Activated B cell treated with CpG ODN at 0.5 μM for 24 hours (primary cell): ENCODE measurements around the gene RGPD4. TPM values are rescaled to one million over a fixed set of nuclear protein-coding genes. Genes with fewer than 3 reads are reported as not detected.
"Not testable (repeated sequence)": the region's sequence is repeated elsewhere in the genome, so short reads cannot be mapped to it uniquely, and the experiment has no call there.

Experiments
- ATAC-seq: fragments of 200-7000 bp; cut with Tn5 transposase; one replicate; pipeline ENCODE4 v1.10.0; 2021; ENCODE audit warnings: low read depth, mild to moderate bottlenecking, moderate library complexity
- CTCF ChIA-PET: fragments of 350-600 bp; sonication (Branson Sonifier 250); formaldehyde crosslinking; loops from one replicate; lab custom pipeline; 2021; ENCODE audit warnings: antibody characterized with exemption; lab: Charles Lee
- POLR2A ChIA-PET: fragments of 350-600 bp; sonication (Branson Sonifier 250); formaldehyde crosslinking; loops from one replicate; lab custom pipeline; 2021; ENCODE audit warnings: antibody characterized with exemption; lab: Charles Lee
- DNase-seq: peaks from one replicate; pipeline ENCODE4 v3.0.0; 2022
- H3K27ac Mint-ChIP-seq: one replicate; pipeline ENCODE4 v1.8.0; 2020; ENCODE audit warnings: mixed read lengths
- H3K27me3 Mint-ChIP-seq: one replicate; pipeline ENCODE4 v1.8.0; 2021; ENCODE audit warnings: mixed read lengths
- H3K36me3 Mint-ChIP-seq: one replicate; pipeline ENCODE4 v1.8.0; 2021; ENCODE audit warnings: low read depth, mixed read lengths
- H3K4me1 Mint-ChIP-seq: one replicate; pipeline ENCODE4 v1.8.0; 2021; ENCODE audit warnings: mixed read lengths
- H3K4me3 Mint-ChIP-seq: one replicate; pipeline ENCODE4 v1.8.0; 2020; ENCODE audit warnings: mild to moderate bottlenecking, mixed read lengths
- H3K9me3 Mint-ChIP-seq: one replicate; pipeline ENCODE4 v1.8.0; 2020; ENCODE audit warnings: mixed read lengths
- CTCF ChIP-seq: fragments of 200-600 bp; IDR thresholded peaks from one replicate; pipeline ENCODE4 v1.8.0; 2022; ENCODE audit warnings: antibody characterized with exemption, mild to moderate bottlenecking
- intact Hi-C: fragments of 100-400 bp; cut with micrococcal nuclease; formaldehyde crosslinking; loops from one replicate; pipeline ENCODE4 v1.15.1; 2024
- total RNA-seq: library from RNA; stranded (reverse); gene quantifications from 2 replicates; pipeline ENCODE4 v1.2.3, GENCODE V29; 2022

Gene RGPD4
- total RNA-seq, 1 donor from 2014 or later, result 0.07 TPM

- H3K27me3 Mint-ChIP-seq, result no peaks in the 10 kb centered on the region
- no peak for TF ChIP-seq CTCF
- CTCF ChIA-PET, result no interaction called here
- no peaks in the 10 kb centered on the region for H3K9me3 Mint-ChIP-seq
- no peaks in the 10 kb centered on the region for H3K36me3 Mint-ChIP-seq
- H3K27ac Mint-ChIP-seq, result no peak overlapping the region
- POLR2A ChIA-PET, result no interaction called here
- DNase-seq (no peak), ATAC-seq (no peak)
- no peaks in the 10 kb centered on the region for H3K4me1 Mint-ChIP-seq
- H3K4me3 Mint-ChIP-seq, result no peak overlapping the region
- intact Hi-C loops, result no loop called here
Measured at GRCh38 chr2:107824451-107825205, 2.1 kb upstream of the RGPD4 start.

- H3K27me3 Mint-ChIP-seq, result no peaks in the 10 kb centered on the region
- no peaks in the 10 kb centered on the region for H3K4me1 Mint-ChIP-seq
- H3K4me3 Mint-ChIP-seq, result no peak overlapping the region
- no peaks in the 10 kb centered on the region for H3K9me3 Mint-ChIP-seq
- POLR2A ChIA-PET, result no interaction called here
- no peaks in the 10 kb centered on the region for H3K36me3 Mint-ChIP-seq
- no peak for DNase-seq
- intact Hi-C loops, result no loop called here
- H3K27ac Mint-ChIP-seq, result no peak overlapping the region
- TF ChIP-seq CTCF, result no peak
- CTCF ChIA-PET, result no interaction called here
- ATAC-seq, result no peak
Measured at GRCh38 chr2:107825206-107825563, 1.5 kb upstream of the RGPD4 start.

GRCh38 chr2:107829514-107829913 is 2.8 kb downstream of the RGPD4 start:
- H3K36me3 Mint-ChIP-seq, DNase-seq, ATAC-seq, H3K4me1 Mint-ChIP-seq, CTCF ChIA-PET, H3K27ac Mint-ChIP-seq, H3K4me3 Mint-ChIP-seq, H3K27me3 Mint-ChIP-seq, H3K9me3 Mint-ChIP-seq, POLR2A ChIA-PET, intact Hi-C loops: not testable (repeated sequence)

- DNase-seq, H3K9me3 Mint-ChIP-seq, H3K4me3 Mint-ChIP-seq, intact Hi-C loops, ATAC-seq, H3K27ac Mint-ChIP-seq, H3K36me3 Mint-ChIP-seq, H3K4me1 Mint-ChIP-seq, CTCF ChIA-PET, H3K27me3 Mint-ChIP-seq, POLR2A ChIA-PET: not testable (repeated sequence)
Measured at GRCh38 chr2:107833152-107833551, 6.5 kb downstream of the RGPD4 start.

- H3K36me3 Mint-ChIP-seq, POLR2A ChIA-PET, H3K27me3 Mint-ChIP-seq, H3K4me1 Mint-ChIP-seq, H3K4me3 Mint-ChIP-seq, CTCF ChIA-PET, H3K9me3 Mint-ChIP-seq, DNase-seq, ATAC-seq, H3K27ac Mint-ChIP-seq, intact Hi-C loops: not testable (repeated sequence)
Measured at GRCh38 chr2:107833618-107834017, 6.9 kb downstream of the RGPD4 start.

- H3K27me3 Mint-ChIP-seq, H3K9me3 Mint-ChIP-seq, POLR2A ChIA-PET, H3K36me3 Mint-ChIP-seq, H3K4me1 Mint-ChIP-seq, intact Hi-C loops, DNase-seq, H3K27ac Mint-ChIP-seq, H3K4me3 Mint-ChIP-seq, ATAC-seq, CTCF ChIA-PET: not testable (repeated sequence)
Measured at GRCh38 chr2:107916121-107916520, 89.4 kb downstream of the RGPD4 start.

GRCh38 chr2:107916696-107917370 is 90.1 kb downstream of the RGPD4 start:
- H3K9me3 Mint-ChIP-seq, H3K27ac Mint-ChIP-seq, H3K27me3 Mint-ChIP-seq, H3K36me3 Mint-ChIP-seq, ATAC-seq, POLR2A ChIA-PET, CTCF ChIA-PET, intact Hi-C loops, H3K4me1 Mint-ChIP-seq, DNase-seq, H3K4me3 Mint-ChIP-seq: not testable (repeated sequence)
